ENCODE data around the gene DMRT3.

DMRT3 gene

GRCh38 chr9:1005043-1005667 is 28.7 kb downstream of the DMRT3 start:
- no peak for DNase-seq

- DNase-seq: no peak
Measured at GRCh38 chr9:1007312-1007711, 30.9 kb downstream of the DMRT3 start.

GRCh38 chr9:1008216-1008615 is 31.8 kb downstream of the DMRT3 start:
- no peak for DNase-seq

GRCh38 chr9:1009101-1009707 is 32.7 kb downstream of the DMRT3 start:
- peak; percentile 42 for DNase-seq

- no peak for DNase-seq
Measured at GRCh38 chr9:1013021-1013420, 36.6 kb downstream of the DMRT3 start.

DNA sequence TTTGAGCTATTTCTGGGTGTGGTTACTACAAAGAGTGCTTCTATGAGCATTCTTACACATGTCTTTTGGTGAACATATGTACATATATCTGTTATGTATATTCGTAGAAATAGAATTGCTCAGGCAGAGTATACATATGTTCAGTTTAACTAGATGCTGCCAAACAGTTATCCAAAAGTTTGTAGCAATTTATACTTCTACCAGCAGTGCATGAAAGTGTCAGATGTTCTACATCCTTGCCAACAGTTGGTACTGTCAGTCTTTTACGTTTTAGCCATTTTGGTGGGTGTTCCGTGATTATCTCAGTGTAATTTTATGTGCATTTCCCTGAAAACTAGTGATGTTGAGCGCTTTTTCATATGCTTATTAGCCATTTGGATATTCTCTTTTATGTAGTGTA is 37.8 kb downstream of the DMRT3 start:
- no peak for DNase-seq

DNA sequence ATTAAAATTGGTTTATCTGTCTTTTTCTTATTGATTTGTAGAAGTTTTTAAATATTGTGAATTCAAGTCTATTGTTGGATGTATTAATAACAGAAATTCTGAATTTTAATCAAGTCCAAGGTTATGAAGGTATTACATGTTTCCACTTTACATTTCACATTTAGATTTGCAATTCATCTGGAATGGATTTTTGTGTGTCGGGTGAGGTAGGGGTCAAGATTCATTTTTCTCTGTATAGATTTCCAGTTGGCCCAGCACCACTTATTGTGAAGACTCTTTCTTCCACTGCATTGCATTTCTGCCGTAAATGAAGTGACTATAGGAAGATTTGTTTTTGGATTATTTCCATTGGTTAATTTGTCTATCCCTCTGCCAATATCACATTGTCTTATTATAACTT is 38.2 kb downstream of the DMRT3 start:
- DNase-seq: no peak

- no peak for DNase-seq
Measured at GRCh38 chr9:1018121-1018520, 41.7 kb downstream of the DMRT3 start.

DNA sequence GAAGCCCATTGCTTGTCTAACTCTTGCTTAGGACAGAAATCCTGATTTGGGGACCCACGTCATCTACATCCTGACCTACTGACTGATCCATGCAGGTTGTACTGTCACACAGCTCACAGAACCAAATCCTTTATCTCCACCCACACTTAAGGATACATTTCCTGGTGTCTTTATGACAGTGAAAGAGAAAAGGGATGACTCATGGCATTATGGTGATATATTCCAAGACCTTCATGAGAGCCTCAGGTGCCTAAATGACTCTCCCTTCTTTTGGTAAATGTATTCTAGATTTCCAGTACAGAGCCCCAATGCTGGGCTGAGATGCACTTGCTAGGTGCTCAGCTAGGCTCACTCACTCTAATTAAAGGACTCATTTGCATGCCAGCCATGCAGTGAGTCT is 47.7 kb downstream of the DMRT3 start:
- DNase-seq: no peak

- no peak for DNase-seq
Measured at GRCh38 chr9:1025131-1025530, 48.7 kb downstream of the DMRT3 start.

DNA sequence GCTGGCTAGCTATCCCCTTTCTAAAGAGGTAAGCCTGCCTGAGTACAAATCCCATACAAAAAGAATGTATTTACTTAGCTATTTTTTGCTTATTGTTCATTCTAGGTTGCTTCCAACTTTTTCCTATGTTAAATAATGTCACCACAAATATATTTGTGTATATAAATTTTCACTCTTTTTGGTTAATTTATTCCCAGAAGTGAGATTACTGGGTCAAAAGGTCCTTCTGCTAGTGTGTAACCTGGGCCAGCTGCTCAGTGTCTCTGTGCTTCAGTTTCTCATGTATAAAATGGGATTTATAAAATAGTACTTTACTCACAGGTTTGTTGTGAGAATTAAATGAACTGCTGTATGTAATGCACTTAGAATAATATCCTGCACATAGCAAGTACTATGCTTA is 49.8 kb downstream of the DMRT3 start:
- DNase-seq: no peak

DNA sequence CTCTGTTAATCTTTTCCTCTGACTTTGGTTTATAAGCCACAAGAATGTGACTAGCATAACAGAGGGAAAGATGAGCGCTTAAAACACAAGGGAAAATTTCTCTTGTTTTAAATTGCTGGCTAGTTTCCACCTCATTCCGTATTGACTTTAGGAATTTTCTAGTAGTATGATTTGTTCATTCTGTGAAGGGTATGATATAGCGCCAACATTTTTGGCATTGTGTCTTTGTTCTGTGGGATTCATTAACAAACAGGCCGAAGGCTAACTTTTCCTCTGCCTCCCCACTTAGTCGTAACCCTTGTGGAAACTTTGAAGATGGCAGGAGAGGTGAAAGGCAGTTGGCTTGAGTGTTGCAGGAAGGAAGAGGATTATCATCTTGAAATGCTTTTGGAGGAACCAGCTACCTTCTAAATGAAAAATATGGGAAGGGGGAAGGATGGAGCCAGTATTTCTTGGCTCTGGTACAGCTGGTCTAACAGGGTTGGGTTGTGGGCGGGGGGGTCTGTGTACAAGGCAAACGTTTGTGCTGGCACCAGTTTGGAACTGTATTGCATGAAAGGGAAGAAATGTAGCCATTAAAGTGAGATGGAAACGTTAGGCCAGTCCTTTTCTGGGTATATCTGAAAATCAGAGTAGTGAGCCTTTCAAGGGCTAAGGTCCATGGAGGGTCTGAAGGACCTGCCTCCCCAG is 52.2 kb downstream of the DMRT3 start:
- no peak for DNase-seq

GRCh38 chr9:1031951-1032601 is 55.6 kb downstream of the DMRT3 start:
- DNase-seq: no peak

- DNase-seq: no peak
Measured at GRCh38 chr9:1034271-1034670, 57.8 kb downstream of the DMRT3 start.

DNA sequence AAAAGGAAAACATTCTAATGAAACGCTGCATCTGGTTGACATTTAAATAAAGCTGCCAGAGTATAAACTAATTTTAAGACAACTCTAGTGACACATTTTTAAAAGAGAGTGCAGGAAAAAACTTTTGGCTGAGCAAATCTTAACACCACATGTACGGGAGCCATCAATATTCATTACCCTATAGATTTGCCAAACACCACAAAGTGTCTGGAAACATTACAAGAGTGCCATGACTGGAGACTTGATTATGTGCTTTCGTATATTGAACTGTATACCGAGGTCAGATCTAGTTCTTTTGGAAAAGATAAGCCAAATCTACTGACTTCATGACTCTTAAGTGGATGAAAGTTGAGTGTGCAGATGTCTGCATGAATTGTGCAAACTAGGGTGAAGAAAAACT is 63.1 kb downstream of the DMRT3 start:
- DNase-seq: no peak
